B cell (primary cell): ENCODE data around the gene UBE2G2. TPM values are rescaled to one million over a fixed set of nuclear protein-coding genes. Genes with fewer than 3 reads are reported as not detected.
"Not testable (repeated sequence)": the region's sequence is repeated elsewhere in the genome, so short reads cannot be mapped to it uniquely, and the experiment has no call there.

Experiments used
- ATAC-seq: fragments of 200-7000 bp; cut with Tn5 transposase; one replicate; pipeline ENCODE4 v1.10.0; 2021; ENCODE audit warnings: low read depth, mild to moderate bottlenecking, moderate number of reproducible peaks, moderate library complexity
- CTCF ChIA-PET: fragments of 350-600 bp; sonication (Branson Sonifier 250); formaldehyde crosslinking; loops from one replicate; lab custom pipeline; 2021; ENCODE audit warnings: antibody characterized with exemption, inconsistent platforms; lab: Charles Lee
- POLR2A ChIA-PET: fragments of 350-600 bp; sonication (Branson Sonifier 250); formaldehyde crosslinking; loops from one replicate; lab custom pipeline; 2021; ENCODE audit warnings: antibody characterized with exemption; lab: Charles Lee
- DNase-seq: peaks from one replicate; pipeline ENCODE4 v3.0.0; 2013
- H2AFZ ChIP-seq: 2 replicates; pipeline ENCODE4 v1.6.1; 2012; ENCODE audit warnings: mild to moderate bottlenecking, low read depth, low read length; ENCODE audit not compliant: insufficient read depth, poor library complexity, severe bottlenecking
- H3K27ac ChIP-seq, 2 donors: 1 replicate in 1 of 2; 2 replicates in 1 of 2; pipeline ENCODE4 v1.5.1; 2012 to 2013; ENCODE audit warnings: low read length in 2 of 2, mild to moderate bottlenecking in 2 of 2, moderate library complexity in 1 of 2
- H3K27me3 ChIP-seq, 4 experiments: fragments of 200-600 bp in 1 of 4; sonication (generic) in 1 of 4; replicated peaks in 1 of 4; 1 replicate in 2 of 4; 2 replicates in 2 of 4; pipeline versions ENCODE4 v1.6.1 to v1.7.0; 2013 to 2016; ENCODE audit warnings: low read length in 3 of 4, mild to moderate bottlenecking in 2 of 4, mixed read lengths in 1 of 4, moderate library complexity in 1 of 4; ENCODE audit not compliant: insufficient read depth in 4 of 4, control insufficient read depth in 3 of 4; ENCODE audit errors: control extremely low read depth in 1 of 4
- H3K36me3 ChIP-seq, 2 experiments: replicated peaks in 1 of 2; 1 replicate in 1 of 2; 2 replicates in 1 of 2; pipeline versions ENCODE4 v1.6.1 to v1.7.1; 2013; ENCODE audit warnings: low read length in 1 of 2; ENCODE audit not compliant: insufficient read depth in 2 of 2, control insufficient read depth in 1 of 2; ENCODE audit errors: control extremely low read depth in 1 of 2, extremely low read depth in 1 of 2
- H3K4me1 ChIP-seq, 2 donors: fragments of 200-600 bp in 1 of 2; sonication (generic) in 1 of 2; 1 replicate in 1 of 2; 2 replicates in 1 of 2; pipeline versions ENCODE4 v1.5.1 to v1.6.1; 2013 to 2017; ENCODE audit warnings: low read length in 2 of 2; ENCODE audit not compliant: control insufficient read depth in 2 of 2, insufficient read depth in 2 of 2
- H3K4me2 ChIP-seq: replicated peaks from 2 replicates; pipeline ENCODE3; 2012; ENCODE audit warnings: mild to moderate bottlenecking, low read depth, low read length; ENCODE audit not compliant: poor library complexity, severe bottlenecking
- H3K4me3 ChIP-seq, 5 experiments: fragments of 200-600 bp in 1 of 5; sonication (generic) in 1 of 5; 1 replicate in 3 of 5; 2 replicates in 2 of 5; pipeline versions ENCODE4 v1.5.1 to v1.7.0; 2011 to 2016; ENCODE audit warnings: low read length in 4 of 5, mild to moderate bottlenecking in 4 of 5, low read depth in 2 of 5, control low read depth in 1 of 5, moderate library complexity in 1 of 5; ENCODE audit not compliant: insufficient read depth in 1 of 5; ENCODE audit errors: control extremely low read depth in 1 of 5, extremely low read depth in 1 of 5
- H3K79me2 ChIP-seq: fragments of 200-600 bp; sonication (generic); one replicate; pipeline ENCODE4 v1.6.0; 2016; ENCODE audit warnings: low read length; ENCODE audit not compliant: control insufficient read depth, insufficient read depth
- H3K9ac ChIP-seq: fragments of 200-600 bp; sonication (generic); 2 replicates; pipeline ENCODE4 v1.6.1; 2017; ENCODE audit warnings: mild to moderate bottlenecking, low read length, moderate library complexity
- H3K9me3 ChIP-seq, 3 donors: one replicate each; pipeline versions ENCODE4 v1.6.1 to v1.7.1; 2013; ENCODE audit warnings: low read length in 2 of 3; ENCODE audit not compliant: control insufficient read depth in 2 of 3, insufficient read depth in 1 of 3; ENCODE audit errors: control extremely low read depth in 1 of 3
- H4K20me1 ChIP-seq: 2 replicates; pipeline ENCODE4 v1.6.0; 2012; ENCODE audit warnings: mild to moderate bottlenecking, low read length; ENCODE audit not compliant: insufficient read depth, control insufficient read depth, poor library complexity, severe bottlenecking
- H3K27ac Mint-ChIP-seq: one replicate; pipeline ENCODE4 v1.8.0; 2021; ENCODE audit warnings: mixed read lengths
- H3K27me3 Mint-ChIP-seq: one replicate; pipeline ENCODE4 v1.8.0; 2021; ENCODE audit warnings: mixed read lengths
- H3K4me1 Mint-ChIP-seq: one replicate; pipeline ENCODE4 v1.8.0; 2021; ENCODE audit warnings: mixed read lengths
- H3K4me3 Mint-ChIP-seq: one replicate; pipeline ENCODE4 v1.8.0; 2021; ENCODE audit warnings: mixed read lengths
- H3K9me3 Mint-ChIP-seq: one replicate; pipeline ENCODE4 v1.8.0; 2022; ENCODE audit warnings: mixed read lengths; ENCODE audit not compliant: insufficient read depth
- EZH2 ChIP-seq: IDR thresholded peaks from 2 replicates; pipeline ENCODE4 v1.6.1; 2012; ENCODE audit warnings: borderline replicate concordance, low read depth, mild to moderate bottlenecking, moderate library complexity, low read length; ENCODE audit not compliant: insufficient read depth, poor library complexity, severe bottlenecking
- WGBS: methylation state at CpG from one replicate; pipeline ENCODE4 v1.1.5; 2013; ENCODE audit warnings: missing lambda C conversion rate; ENCODE audit not compliant: insufficient coverage; 5-methylcytosine and 5-hydroxymethylcytosine counted together
- intact Hi-C: fragments of 100-400 bp; cut with micrococcal nuclease; formaldehyde crosslinking; loops from one replicate; pipeline ENCODE4 v1.10.0; 2022
- polyA plus RNA-seq: library from polyadenylated mRNA; depleted of rRNA; stranded (reverse); fragments of >200 nt; gene quantifications from 2 replicates; pipeline ENCODE4 v1.2.3, GENCODE V29; 2012
- total RNA-seq, 2 donors: library from RNA; stranded (reverse); fragments of 120-200 nt in 1 of 2; gene quantifications; 1 replicate in 1 of 2; 2 replicates in 1 of 2; pipeline versions ENCODE4 v1.2.3 to v1.2.4, GENCODE V29; 2013 to 2022
- TF ChIP-seq, protein P1 (sequence below): fragments of 200-600 bp; IDR thresholded peaks from one replicate; pipeline ENCODE4 v1.8.0; 2022; ENCODE audit warnings: antibody characterized with exemption, mild to moderate bottlenecking

Gene UBE2G2
- total and polyA plus RNA-seq, 2 donors (not counting 1 experiment from before 2014, with no cell fraction given), result 96.4 to 109 TPM

GRCh38 chr21:44832516-44833255 is 31.1 kb upstream of the UBE2G2 start:
- intact Hi-C loops, CTCF ChIA-PET, POLR2A ChIA-PET, DNase-seq, H3K27me3 ChIP-seq, H2AFZ ChIP-seq, H3K9ac ChIP-seq, H3K4me3 ChIP-seq, H3K9me3 Mint-ChIP-seq, H3K27ac Mint-ChIP-seq, H3K27me3 Mint-ChIP-seq, H3K4me3 Mint-ChIP-seq, H4K20me1 ChIP-seq, H3K79me2 ChIP-seq, ATAC-seq, H3K4me2 ChIP-seq, H3K27ac ChIP-seq, H3K36me3 ChIP-seq: not testable (repeated sequence)
- peaks cover under 1 to 16% (median 8%) of the 10 kb centered on the region in 3 donors for H3K9me3 ChIP-seq
- peaks cover 6 to 14% of the 10 kb centered on the region in 2 donors for H3K4me1 ChIP-seq
- WGBS, result 98% methylated on average over 13 of the region's 23 CpGs
- H3K4me1 Mint-ChIP-seq, result peaks cover 20% of the 10 kb centered on the region

- ATAC-seq (no peak), DNase-seq (no peak)
- H3K4me1 Mint-ChIP-seq, result peaks cover 20% of the 10 kb centered on the region
- H3K27me3 Mint-ChIP-seq, result no peaks in the 10 kb centered on the region
- H3K79me2 ChIP-seq, result no peaks in the 10 kb centered on the region
- CTCF ChIA-PET, result no interaction called here
- H3K9ac ChIP-seq, result no peak overlapping the region
- H3K4me2 ChIP-seq, result peak overlapping the region; percentile 49
- peak overlapping the region; percentile 74 for H3K27ac Mint-ChIP-seq
- intact Hi-C loops, result no loop called here
- no peaks in the 10 kb centered on the region for H4K20me1 ChIP-seq
- peaks cover 3 to 19% (median 13%) of the 10 kb centered on the region in 3 donors for H3K9me3 ChIP-seq
- POLR2A ChIA-PET, result no interaction called here
- TF ChIP-seq EZH2, result no peak
- TF ChIP-seq, protein P1, sequence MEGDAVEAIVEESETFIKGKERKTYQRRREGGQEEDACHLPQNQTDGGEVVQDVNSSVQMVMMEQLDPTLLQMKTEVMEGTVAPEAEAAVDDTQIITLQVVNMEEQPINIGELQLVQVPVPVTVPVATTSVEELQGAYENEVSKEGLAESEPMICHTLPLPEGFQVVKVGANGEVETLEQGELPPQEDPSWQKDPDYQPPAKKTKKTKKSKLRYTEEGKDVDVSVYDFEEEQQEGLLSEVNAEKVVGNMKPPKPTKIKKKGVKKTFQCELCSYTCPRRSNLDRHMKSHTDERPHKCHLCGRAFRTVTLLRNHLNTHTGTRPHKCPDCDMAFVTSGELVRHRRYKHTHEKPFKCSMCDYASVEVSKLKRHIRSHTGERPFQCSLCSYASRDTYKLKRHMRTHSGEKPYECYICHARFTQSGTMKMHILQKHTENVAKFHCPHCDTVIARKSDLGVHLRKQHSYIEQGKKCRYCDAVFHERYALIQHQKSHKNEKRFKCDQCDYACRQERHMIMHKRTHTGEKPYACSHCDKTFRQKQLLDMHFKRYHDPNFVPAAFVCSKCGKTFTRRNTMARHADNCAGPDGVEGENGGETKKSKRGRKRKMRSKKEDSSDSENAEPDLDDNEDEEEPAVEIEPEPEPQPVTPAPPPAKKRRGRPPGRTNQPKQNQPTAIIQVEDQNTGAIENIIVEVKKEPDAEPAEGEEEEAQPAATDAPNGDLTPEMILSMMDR, result no peak
- peaks cover 10% of the 10 kb centered on the region for H3K9me3 Mint-ChIP-seq
- peaks cover 6 to 14% of the 10 kb centered on the region in 2 donors for H3K4me1 ChIP-seq
- H2AFZ ChIP-seq, result peak overlapping the region; percentile 54
- peak overlapping the region; percentile 45 for H3K4me3 Mint-ChIP-seq
- H3K4me3 ChIP-seq, result no peak overlapping the region
- H3K27me3 ChIP-seq, result peaks cover 0 to 5% (median 1%) of the 10 kb centered on the region in 4 experiments
- no peaks in the 10 kb centered on the region for H3K36me3 ChIP-seq
- WGBS, result 12% methylated on average over 4 of the region's 7 CpGs
- H3K27ac ChIP-seq, result no peak overlapping the region
Observed at GRCh38 chr21:44831227-44831860, 29.7 kb upstream of the UBE2G2 start.
